ENCODE measurements around the gene EFNA5. TPM values are rescaled to one million over a fixed set of nuclear protein-coding genes. Genes with fewer than 3 reads are reported as not detected.
A peak's percentile ranks its signal among the peaks of the same experiment; 100 is the strongest.

EFNA5 gene
- total RNA-seq, 3 donors from 2014 or later (not counting 1 experiment from before 2014, with no cell fraction given) = 2.2 to 8.1 (median 4.3) TPM

- peak overlapping the region; percentile 13 to 48 for H3K27ac Mint-ChIP-seq
Measured at GRCh38 chr5:107430071-107430625, 240.6 kb downstream of the EFNA5 start.

GRCh38 chr5:107428303-107428813 is 242.4 kb downstream of the EFNA5 start:
- H3K4me1 Mint-ChIP-seq = peaks cover 22 to 28% of the 10 kb centered on the region in 2 donors
- WGBS (ENCODE audit: insufficient coverage) = 33% methylated on average over 4 of the region's 4 CpGs
- intact Hi-C loops (cut with micrococcal nuclease) = loop anchor here (5.0 kb wide), 1 partner anchor 39 kb away; no protein-coding TSS in a partner anchor
- Histone ChIP-seq H3K27me3 (ENCODE audit: control insufficient read depth, insufficient read depth, low read length) (no peaks in the 10 kb centered on the region), H3K36me3 (ENCODE audit: control insufficient read depth, insufficient read depth, low read length) (no peaks in the 10 kb centered on the region), H3K9me3 (ENCODE audit: control insufficient read depth, insufficient read depth, low read length) (no peaks in the 10 kb centered on the region), H3K27ac (ENCODE audit: low read length) (peak overlapping the region; percentile 57), H3K4me1 (ENCODE audit: control insufficient read depth, insufficient read depth, low read length) (no peaks in the 10 kb centered on the region), H3K4me3 (ENCODE audit: low read length) (no peak overlapping the region)
- TF ChIP-seq CTCF (IDR thresholded peaks at IDR 0.05) = no peak
- DNase-seq = peak in 1 of 2 donors; percentile 6
- H3K4me3 Mint-ChIP-seq = peak overlapping the region; percentile 77
- peak overlapping the region; percentile 53 to 87 for H3K27ac Mint-ChIP-seq
- peak in 2 of 3 donors; percentile 68 to 82 for ATAC-seq
- H3K9me3 Mint-ChIP-seq = no peaks in the 10 kb centered on the region
- no peaks in the 10 kb centered on the region for H3K36me3 Mint-ChIP-seq
- no peaks in the 10 kb centered on the region for H3K27me3 Mint-ChIP-seq (ENCODE audit: low read depth in 2 of 2)

More at GRCh38 chr5:107430071-107430625, 240.6 kb downstream of the EFNA5 start:
- intact Hi-C loops (cut with micrococcal nuclease) = no loop called here
- H3K9me3 ChIP-seq (ENCODE audit: control insufficient read depth, insufficient read depth, low read length) = no peaks in the 10 kb centered on the region
- H3K27ac ChIP-seq (ENCODE audit: low read length) = no peak overlapping the region
- Mint-ChIP-seq H3K4me3 (peak overlapping the region; percentile 65), H3K36me3 (no peaks in the 10 kb centered on the region), H3K4me1 (peaks cover 22 to 28% of the 10 kb centered on the region in 2 donors), H3K9me3 (no peaks in the 10 kb centered on the region), H3K27me3 (ENCODE audit: low read depth in 2 of 2) (no peaks in the 10 kb centered on the region)
- H3K4me3 ChIP-seq (ENCODE audit: low read length) = no peak overlapping the region
- TF ChIP-seq CTCF (IDR thresholded peaks at IDR 0.05) = no peak
- H3K4me1 ChIP-seq (ENCODE audit: control insufficient read depth, insufficient read depth, low read length) = no peaks in the 10 kb centered on the region
- ATAC-seq (peak in 2 of 3 donors; percentile 55 to 57), DNase-seq (no peak)
- no peaks in the 10 kb centered on the region for H3K27me3 ChIP-seq (ENCODE audit: control insufficient read depth, insufficient read depth, low read length)
- no CpG with 5 or more reads among the region's 1 CpG for WGBS (ENCODE audit: insufficient coverage)
- no peaks in the 10 kb centered on the region for H3K36me3 ChIP-seq (ENCODE audit: control insufficient read depth, insufficient read depth, low read length)

GRCh38 chr5:107426872-107427271 is 243.9 kb downstream of the EFNA5 start:
- intact Hi-C loops (cut with micrococcal nuclease) = loop anchor here (5.0 kb wide), 1 partner anchor 40 kb away; no protein-coding TSS in a partner anchor
- TF ChIP-seq CTCF (IDR thresholded peaks at IDR 0.05) = no peak
- no peak overlapping the region for H3K4me3 Mint-ChIP-seq
- DNase-seq (no peak), ATAC-seq (no peak)
- H3K4me1 Mint-ChIP-seq = peaks cover 30 to 35% of the 10 kb centered on the region in 2 donors
- Histone ChIP-seq H3K4me3 (ENCODE audit: low read length) (no peak overlapping the region), H3K4me1 (ENCODE audit: control insufficient read depth, insufficient read depth, low read length) (no peaks in the 10 kb centered on the region), H3K36me3 (ENCODE audit: control insufficient read depth, insufficient read depth, low read length) (no peaks in the 10 kb centered on the region), H3K9me3 (ENCODE audit: control insufficient read depth, insufficient read depth, low read length) (no peaks in the 10 kb centered on the region), H3K27ac (ENCODE audit: low read length) (no peak overlapping the region), H3K27me3 (ENCODE audit: control insufficient read depth, insufficient read depth, low read length) (no peaks in the 10 kb centered on the region)
- 98% methylated on average over 5 of the region's 6 CpGs for WGBS (ENCODE audit: insufficient coverage)
- no peaks in the 10 kb centered on the region for H3K27me3 Mint-ChIP-seq (ENCODE audit: low read depth in 2 of 2)
- H3K9me3 Mint-ChIP-seq = no peaks in the 10 kb centered on the region
- H3K27ac Mint-ChIP-seq = no peak overlapping the region
- no peaks in the 10 kb centered on the region for H3K36me3 Mint-ChIP-seq

Measured in natural killer cell (primary cell).